ENCODE measurements around the gene U2AF1L4.

DNA sequence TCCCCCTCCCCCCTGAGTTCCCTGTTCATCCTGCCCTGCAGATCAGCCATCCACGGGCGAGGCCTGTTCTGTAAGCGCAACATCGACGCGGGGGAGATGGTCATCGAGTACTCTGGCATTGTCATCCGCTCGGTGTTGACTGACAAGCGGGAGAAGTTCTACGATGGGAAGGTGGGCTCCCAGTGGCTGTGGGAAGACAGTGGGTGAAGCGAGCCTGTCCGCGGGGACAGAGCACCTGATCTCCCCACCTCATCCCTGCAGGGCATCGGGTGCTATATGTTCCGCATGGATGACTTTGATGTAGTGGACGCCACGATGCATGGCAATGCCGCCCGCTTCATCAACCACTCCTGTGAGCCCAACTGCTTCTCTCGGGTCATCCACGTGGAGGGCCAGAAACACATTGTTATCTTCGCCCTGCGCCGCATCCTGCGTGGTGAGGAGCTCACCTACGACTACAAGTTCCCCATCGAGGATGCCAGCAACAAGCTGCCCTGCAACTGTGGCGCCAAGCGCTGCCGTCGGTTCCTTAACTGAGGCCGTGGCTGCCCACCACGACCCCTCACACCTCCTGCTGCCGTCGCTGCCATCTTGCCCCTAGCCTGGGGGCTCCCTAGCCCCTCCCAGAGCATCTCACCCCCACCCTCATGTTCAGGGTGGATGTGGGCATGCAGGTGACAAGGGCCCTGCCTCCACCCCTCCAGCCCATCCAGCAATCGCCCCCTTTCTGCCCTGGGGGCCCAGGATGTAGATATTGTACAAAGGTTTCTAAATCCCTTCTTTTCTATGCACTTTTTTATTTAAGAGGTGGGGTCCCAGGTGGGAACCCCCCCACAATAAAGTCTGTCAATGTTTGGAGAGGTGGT lies 7.0 kb downstream of the U2AF1L4 start:
- TF ChIP-seq ZFP3 (CRISPR knock-in tag; IDR thresholded peaks at IDR 0.05) = no peak
- no peak for TF ChIP-seq ZFP30 (CRISPR knock-in tag; IDR thresholded peaks at IDR 0.05)
- TF ChIP-seq, protein P1, sequence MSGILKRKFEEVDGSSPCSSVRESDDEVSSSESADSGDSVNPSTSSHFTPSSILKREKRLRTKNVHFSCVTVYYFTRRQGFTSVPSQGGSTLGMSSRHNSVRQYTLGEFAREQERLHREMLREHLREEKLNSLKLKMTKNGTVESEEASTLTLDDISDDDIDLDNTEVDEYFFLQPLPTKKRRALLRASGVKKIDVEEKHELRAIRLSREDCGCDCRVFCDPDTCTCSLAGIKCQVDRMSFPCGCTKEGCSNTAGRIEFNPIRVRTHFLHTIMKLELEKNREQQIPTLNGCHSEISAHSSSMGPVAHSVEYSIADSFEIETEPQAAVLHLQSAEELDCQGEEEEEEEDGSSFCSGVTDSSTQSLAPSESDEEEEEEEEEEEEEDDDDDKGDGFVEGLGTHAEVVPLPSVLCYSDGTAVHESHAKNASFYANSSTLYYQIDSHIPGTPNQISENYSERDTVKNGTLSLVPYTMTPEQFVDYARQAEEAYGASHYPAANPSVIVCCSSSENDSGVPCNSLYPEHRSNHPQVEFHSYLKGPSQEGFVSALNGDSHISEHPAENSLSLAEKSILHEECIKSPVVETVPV (CRISPR knock-in tag; IDR thresholded peaks at IDR 0.05) = no peak
- TF ChIP-seq, protein P2, sequence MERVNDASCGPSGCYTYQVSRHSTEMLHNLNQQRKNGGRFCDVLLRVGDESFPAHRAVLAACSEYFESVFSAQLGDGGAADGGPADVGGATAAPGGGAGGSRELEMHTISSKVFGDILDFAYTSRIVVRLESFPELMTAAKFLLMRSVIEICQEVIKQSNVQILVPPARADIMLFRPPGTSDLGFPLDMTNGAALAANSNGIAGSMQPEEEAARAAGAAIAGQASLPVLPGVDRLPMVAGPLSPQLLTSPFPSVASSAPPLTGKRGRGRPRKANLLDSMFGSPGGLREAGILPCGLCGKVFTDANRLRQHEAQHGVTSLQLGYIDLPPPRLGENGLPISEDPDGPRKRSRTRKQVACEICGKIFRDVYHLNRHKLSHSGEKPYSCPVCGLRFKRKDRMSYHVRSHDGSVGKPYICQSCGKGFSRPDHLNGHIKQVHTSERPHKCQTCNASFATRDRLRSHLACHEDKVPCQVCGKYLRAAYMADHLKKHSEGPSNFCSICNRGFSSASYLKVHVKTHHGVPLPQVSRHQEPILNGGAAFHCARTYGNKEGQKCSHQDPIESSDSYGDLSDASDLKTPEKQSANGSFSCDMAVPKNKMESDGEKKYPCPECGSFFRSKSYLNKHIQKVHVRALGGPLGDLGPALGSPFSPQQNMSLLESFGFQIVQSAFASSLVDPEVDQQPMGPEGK (CRISPR knock-in tag; IDR thresholded peaks at IDR 0.05; ENCODE audit: borderline replicate concordance) = no peak
- no peak for TF ChIP-seq ZNF565 (CRISPR knock-in tag; conservative IDR thresholded peaks at IDR 0.05; ENCODE audit: low read depth)
- no peak for TF ChIP-seq RARB (CRISPR knock-in tag; IDR thresholded peaks at IDR 0.05)
